Kidney glomerular epithelial cell (primary cell): ENCODE data around the gene SLC2A6.

ENCODE experiments used
- DNase-seq: peaks from one replicate; lab custom pipeline; 2025; lab: John Stamatoyannopoulos, UW

Gene SLC2A6

GRCh38 chr9:133477461-133477860, 1.4 kb downstream of the SLC2A6 start:
- DNase-seq: no peak

- no peak for DNase-seq
These were observed 2.0 kb downstream of the SLC2A6 start for GRCh38 chr9:133476941-133477340.

GRCh38 chr9:133476036-133476931, 2.6 kb downstream of the SLC2A6 start:
- DNase-seq: no peak

GRCh38 chr9:133475292-133476012, 3.4 kb downstream of the SLC2A6 start:
- DNase-seq: no peak

- no peak for DNase-seq
These were observed 4.0 kb downstream of the SLC2A6 start for GRCh38 chr9:133474853-133475252.

GRCh38 chr9:133474215-133474614, 4.7 kb downstream of the SLC2A6 start:
- DNase-seq: no peak

GRCh38 chr9:133473743-133474142, 5.2 kb downstream of the SLC2A6 start:
- no peak for DNase-seq

DNA sequence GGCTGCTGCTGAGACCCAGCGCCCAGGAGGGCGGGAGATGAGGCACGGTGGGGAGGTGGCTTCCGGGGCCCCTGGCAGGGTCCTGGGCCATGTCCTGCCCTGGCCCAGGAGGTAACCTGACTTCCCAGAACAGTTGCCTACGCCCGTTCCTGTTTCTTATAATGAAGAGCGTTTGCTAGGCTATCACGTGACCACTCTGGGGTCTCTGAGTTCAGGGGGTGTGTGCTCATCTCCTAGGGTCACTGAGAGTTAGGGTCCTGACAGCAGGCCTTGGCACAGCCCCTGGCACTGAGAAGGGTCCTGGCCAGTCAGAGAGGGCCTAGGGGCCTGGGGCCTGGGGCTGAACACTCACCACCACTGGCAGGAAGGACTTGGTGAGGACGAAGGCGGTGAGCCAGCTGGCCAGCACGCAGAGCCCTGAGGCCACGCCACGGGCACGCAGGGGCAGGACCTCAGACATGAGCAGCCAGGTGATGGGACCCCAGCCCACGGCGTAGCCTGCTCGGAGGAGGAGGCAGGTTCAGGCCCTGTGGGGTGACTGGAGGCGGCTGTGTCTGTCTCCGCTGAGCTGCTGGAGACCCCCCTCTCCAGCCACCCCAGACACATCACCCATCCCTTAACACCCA, 6.0 kb downstream of the SLC2A6 start:
- no peak for DNase-seq

GRCh38 chr9:133472277-133472645, 6.6 kb downstream of the SLC2A6 start:
- no peak for DNase-seq

DNA sequence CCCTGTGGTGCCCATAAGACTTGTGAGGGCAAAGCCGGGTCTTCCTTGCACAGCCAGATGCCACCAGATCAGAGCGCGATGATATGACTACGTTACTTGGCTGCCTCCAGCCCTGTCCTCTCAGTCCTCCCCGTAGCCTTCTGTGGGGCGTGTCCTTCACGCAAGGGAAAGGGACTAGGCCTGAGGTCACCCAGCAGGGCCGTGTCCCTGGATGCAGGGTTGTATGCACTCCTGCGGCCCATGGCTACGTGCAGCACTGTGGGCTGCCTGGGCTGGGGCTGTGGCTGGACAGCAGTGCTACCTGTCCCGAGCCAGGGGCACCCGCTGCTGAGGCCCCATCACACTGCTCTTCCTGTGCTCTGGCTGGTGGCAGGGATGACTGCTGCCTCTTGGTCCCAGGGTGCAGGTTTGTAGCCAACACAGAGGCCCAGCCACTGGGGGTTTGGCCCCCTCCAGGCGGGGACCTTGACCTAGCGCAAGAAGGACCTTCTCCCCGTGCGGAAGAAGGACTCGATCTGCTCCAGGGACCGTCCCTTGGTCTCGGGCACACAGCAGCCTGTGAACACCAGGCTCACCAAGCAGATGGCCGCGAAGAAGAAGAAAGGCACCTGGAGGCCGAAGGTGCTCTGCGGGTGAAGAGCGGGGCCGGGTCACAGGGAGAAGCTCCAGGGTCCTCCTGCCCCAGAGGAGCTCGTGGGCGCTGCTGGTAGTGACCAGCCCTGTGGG, 7.2 kb downstream of the SLC2A6 start:
- DNase-seq: no peak

- DNase-seq: no peak
These were observed 7.9 kb downstream of the SLC2A6 start for GRCh38 chr9:133470988-133471387.

- DNase-seq: no peak
These were observed 8.4 kb downstream of the SLC2A6 start for GRCh38 chr9:133470427-133470924.

- DNase-seq: no peak
These were observed 10.0 kb downstream of the SLC2A6 start for GRCh38 chr9:133468777-133469421.

GRCh38 chr9:133468374-133468773, 10.5 kb downstream of the SLC2A6 start:
- no peak for DNase-seq

GRCh38 chr9:133467101-133467500, 11.8 kb downstream of the SLC2A6 start:
- no peak for DNase-seq

GRCh38 chr9:133465984-133466383, 12.9 kb downstream of the SLC2A6 start:
- no peak for DNase-seq

GRCh38 chr9:133464638-133465037, 14.3 kb downstream of the SLC2A6 start:
- DNase-seq: no peak

DNA sequence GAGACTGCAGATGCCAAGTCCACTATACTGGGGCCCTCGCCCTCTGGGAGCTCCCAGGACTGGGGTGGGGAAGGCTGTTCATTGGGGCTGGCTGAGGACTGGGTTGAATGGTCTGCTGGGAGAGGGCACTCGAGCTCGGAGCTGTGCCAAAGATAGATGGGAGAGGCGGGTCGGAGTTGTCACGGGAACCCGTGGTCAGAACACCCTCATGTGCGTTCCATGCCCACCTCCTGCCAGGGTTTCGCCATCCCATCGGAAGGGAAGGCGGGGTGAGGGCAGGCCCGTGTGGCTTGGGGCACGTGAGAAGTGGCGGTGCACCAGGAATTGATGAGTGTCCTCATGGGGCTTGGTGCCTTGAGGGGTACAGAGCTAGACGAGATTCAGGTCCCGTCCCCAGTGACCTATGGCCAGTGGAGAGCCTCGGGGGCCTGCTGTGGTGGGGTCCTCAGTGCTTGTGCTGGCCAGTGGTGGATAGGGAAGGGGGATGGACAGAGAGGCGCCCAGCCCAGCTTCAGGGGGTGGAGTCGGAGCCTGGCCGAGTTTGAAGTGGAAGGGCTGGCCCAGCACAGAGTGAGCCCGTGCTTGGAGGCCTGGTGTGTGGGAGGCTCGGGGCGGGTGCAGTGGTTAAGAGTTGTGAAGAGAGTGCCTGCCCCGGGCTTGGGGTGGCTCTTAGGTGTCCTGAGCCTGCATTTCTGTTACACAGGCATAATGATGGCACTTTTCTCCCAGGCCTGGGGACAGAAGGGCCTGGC, 14.9 kb downstream of the SLC2A6 start:
- no peak for DNase-seq

GRCh38 chr9:133463234-133463863, 15.6 kb downstream of the SLC2A6 start:
- DNase-seq: no peak

GRCh38 chr9:133461975-133462374, 16.9 kb downstream of the SLC2A6 start:
- DNase-seq: no peak
